Endothelial cell of umbilical vein (primary cell): ENCODE measurements around the gene EFCAB9.

Experiments
- EZH2 ChIP-seq: IDR thresholded peaks from 2 replicates; pipeline ENCODE4 v1.6.1; 2012; ENCODE audit warnings: borderline replicate concordance, low read depth, mild to moderate bottlenecking, moderate library complexity, low read length, inconsistent platforms; ENCODE audit not compliant: severe bottlenecking
- JUN ChIP-seq: IDR thresholded peaks from 2 replicates; pipeline ENCODE4 v1.6.1; 2011; ENCODE audit warnings: borderline replicate concordance, low read depth; ENCODE audit not compliant: insufficient read length, insufficient read depth
- MYC ChIP-seq: IDR thresholded peaks from one replicate; pipeline ENCODE4 v1.6.1; 2011; ENCODE audit warnings: mild to moderate bottlenecking, low read depth, low read length
- POLR2A ChIP-seq: IDR thresholded peaks from 2 replicates; pipeline ENCODE4 v1.6.1; 2012; ENCODE audit warnings: low read depth, mild to moderate bottlenecking, control low read depth, low read length
- POLR2AphosphoS5 ChIP-seq: IDR thresholded peaks from 2 replicates; pipeline ENCODE4 v1.6.1; 2012; ENCODE audit warnings: low read depth, mild to moderate bottlenecking, control low read depth, low read length, moderate library complexity; ENCODE audit not compliant: insufficient read depth
- TF ChIP-seq, protein P1 (sequence below), 2 donors: IDR thresholded peaks; 1 replicate in 1 of 2; 2 replicates in 1 of 2; pipeline ENCODE4 v1.5.1; 2011; ENCODE audit warnings: low read length in 2 of 2, mild to moderate bottlenecking in 2 of 2, moderate library complexity in 2 of 2, control low read depth in 1 of 2, inconsistent platforms in 1 of 2, low read depth in 1 of 2; ENCODE audit not compliant: insufficient read depth in 1 of 2; ENCODE audit errors: extremely low read depth in 1 of 2
- TF ChIP-seq, protein P2 (sequence below): IDR thresholded peaks from 2 replicates; pipeline ENCODE4 v1.6.1; 2011; ENCODE audit not compliant: insufficient read depth, insufficient read length

DNA sequence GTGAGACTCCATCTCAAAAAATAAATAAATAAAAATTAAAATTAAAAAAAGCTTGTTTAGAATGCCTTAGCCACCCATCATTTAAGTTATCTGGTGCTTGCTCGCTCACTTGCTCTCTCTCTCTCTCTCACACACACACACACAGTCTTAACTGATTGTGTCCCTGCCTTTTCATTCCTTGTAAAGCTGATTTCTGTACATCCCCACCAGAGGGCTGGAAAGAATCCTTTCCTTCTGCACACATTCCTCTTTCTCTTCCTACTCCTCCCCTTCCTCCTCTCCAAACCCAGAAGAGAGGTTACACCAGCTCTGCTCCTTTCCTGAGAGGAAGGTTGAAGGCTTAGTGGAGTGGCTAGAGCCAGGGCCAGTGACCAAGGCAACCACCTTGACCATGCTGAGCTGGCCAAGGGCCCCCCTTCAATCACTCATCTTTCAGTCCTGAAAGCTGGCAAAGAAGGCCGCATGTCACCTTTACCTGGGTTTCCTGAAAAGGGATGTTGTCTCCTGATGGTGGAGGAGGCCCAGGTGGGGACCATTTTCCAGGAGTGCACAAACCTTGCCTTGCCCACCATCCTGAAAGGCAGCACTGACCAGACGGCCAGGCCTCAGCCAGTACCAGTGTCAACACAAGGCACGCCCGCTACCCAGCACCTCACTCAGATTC is 31.5 kb upstream of the EFCAB9 start:
- TF ChIP-seq, protein P1, sequence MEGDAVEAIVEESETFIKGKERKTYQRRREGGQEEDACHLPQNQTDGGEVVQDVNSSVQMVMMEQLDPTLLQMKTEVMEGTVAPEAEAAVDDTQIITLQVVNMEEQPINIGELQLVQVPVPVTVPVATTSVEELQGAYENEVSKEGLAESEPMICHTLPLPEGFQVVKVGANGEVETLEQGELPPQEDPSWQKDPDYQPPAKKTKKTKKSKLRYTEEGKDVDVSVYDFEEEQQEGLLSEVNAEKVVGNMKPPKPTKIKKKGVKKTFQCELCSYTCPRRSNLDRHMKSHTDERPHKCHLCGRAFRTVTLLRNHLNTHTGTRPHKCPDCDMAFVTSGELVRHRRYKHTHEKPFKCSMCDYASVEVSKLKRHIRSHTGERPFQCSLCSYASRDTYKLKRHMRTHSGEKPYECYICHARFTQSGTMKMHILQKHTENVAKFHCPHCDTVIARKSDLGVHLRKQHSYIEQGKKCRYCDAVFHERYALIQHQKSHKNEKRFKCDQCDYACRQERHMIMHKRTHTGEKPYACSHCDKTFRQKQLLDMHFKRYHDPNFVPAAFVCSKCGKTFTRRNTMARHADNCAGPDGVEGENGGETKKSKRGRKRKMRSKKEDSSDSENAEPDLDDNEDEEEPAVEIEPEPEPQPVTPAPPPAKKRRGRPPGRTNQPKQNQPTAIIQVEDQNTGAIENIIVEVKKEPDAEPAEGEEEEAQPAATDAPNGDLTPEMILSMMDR (IDR thresholded peaks at IDR 0.05; ENCODE audit: extremely low read depth in 1 of 2, insufficient read depth in 1 of 2, low read depth in 1 of 2, low read length in 2 of 2): no peak
- TF ChIP-seq POLR2AphosphoS5: no peak
- TF ChIP-seq POLR2A: no peak
- no peak for TF ChIP-seq EZH2
- TF ChIP-seq JUN: no peak
- TF ChIP-seq MYC: no peak
- TF ChIP-seq, protein P2, sequence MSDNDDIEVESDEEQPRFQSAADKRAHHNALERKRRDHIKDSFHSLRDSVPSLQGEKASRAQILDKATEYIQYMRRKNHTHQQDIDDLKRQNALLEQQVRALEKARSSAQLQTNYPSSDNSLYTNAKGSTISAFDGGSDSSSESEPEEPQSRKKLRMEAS: no peak
